ENCODE measurements around the gene NOTCH2.
"Not testable (repeated sequence)": the region's sequence is repeated elsewhere in the genome, so short reads cannot be mapped to it uniquely, and the experiment has no call there.

The NOTCH2 gene

GRCh38 chr1:120068683-120069066, 787 bp downstream of the NOTCH2 start:
- DNase-seq (ENCODE audit: low read depth in 2 of 2): peak in 1 of 2 experiments; percentile 22

- DNase-seq (ENCODE audit: low read depth in 2 of 2): not testable (repeated sequence)
Measured at GRCh38 chr1:120048208-120048607, 21.3 kb downstream of the NOTCH2 start.

- not testable (repeated sequence) for DNase-seq (ENCODE audit: low read depth in 2 of 2)
Measured at GRCh38 chr1:120041771-120042170, 27.7 kb downstream of the NOTCH2 start.

- not testable (repeated sequence) for DNase-seq (ENCODE audit: low read depth in 2 of 2)
Measured at GRCh38 chr1:120032253-120032652, 37.2 kb downstream of the NOTCH2 start.

GRCh38 chr1:120023791-120024190, 45.7 kb downstream of the NOTCH2 start:
- not testable (repeated sequence) for DNase-seq (ENCODE audit: low read depth in 2 of 2)

- DNase-seq (ENCODE audit: low read depth in 2 of 2): not testable (repeated sequence)
Measured at GRCh38 chr1:120014978-120015377, 54.5 kb downstream of the NOTCH2 start.

GRCh38 chr1:120008320-120008719, 61.1 kb downstream of the NOTCH2 start:
- DNase-seq (ENCODE audit: low read depth in 2 of 2): not testable (repeated sequence)

GRCh38 chr1:120007850-120008249, 61.6 kb downstream of the NOTCH2 start:
- not testable (repeated sequence) for DNase-seq (ENCODE audit: low read depth in 2 of 2)

- DNase-seq (ENCODE audit: low read depth in 2 of 2): not testable (repeated sequence)
Measured at GRCh38 chr1:120001035-120001434, 68.4 kb downstream of the NOTCH2 start.

GRCh38 chr1:119996731-119997312, 72.6 kb downstream of the NOTCH2 start:
- DNase-seq (ENCODE audit: low read depth in 2 of 2): not testable (repeated sequence)

GRCh38 chr1:119995975-119996374, 73.5 kb downstream of the NOTCH2 start:
- DNase-seq (ENCODE audit: low read depth in 2 of 2): not testable (repeated sequence)

- no peak for DNase-seq (ENCODE audit: low read depth in 2 of 2)
Measured at GRCh38 chr1:119988306-119989062, 81.0 kb downstream of the NOTCH2 start.

GRCh38 chr1:119987686-119988085, 81.8 kb downstream of the NOTCH2 start:
- no peak for DNase-seq (ENCODE audit: low read depth in 2 of 2)

- DNase-seq (ENCODE audit: low read depth in 2 of 2): no peak
Measured at GRCh38 chr1:119987112-119987511, 82.3 kb downstream of the NOTCH2 start.

- no peak for DNase-seq (ENCODE audit: low read depth in 2 of 2)
Measured at GRCh38 chr1:119986007-119986497, 83.4 kb downstream of the NOTCH2 start.

GRCh38 chr1:119984771-119985170, 84.7 kb downstream of the NOTCH2 start:
- DNase-seq (ENCODE audit: low read depth in 2 of 2): no peak

GRCh38 chr1:119981986-119982815, 87.3 kb downstream of the NOTCH2 start:
- DNase-seq (ENCODE audit: low read depth in 2 of 2): no peak

GRCh38 chr1:119981496-119981895, 88.0 kb downstream of the NOTCH2 start:
- no peak for DNase-seq (ENCODE audit: low read depth in 2 of 2)

- no peak for DNase-seq (ENCODE audit: low read depth in 2 of 2)
Measured at GRCh38 chr1:119978018-119978505, 91.4 kb downstream of the NOTCH2 start.

GRCh38 chr1:119977113-119977736, 92.2 kb downstream of the NOTCH2 start:
- not testable (repeated sequence) for DNase-seq (ENCODE audit: low read depth in 2 of 2)

- not testable (repeated sequence) for DNase-seq (ENCODE audit: low read depth in 2 of 2)
Measured at GRCh38 chr1:119975582-119976254, 93.7 kb downstream of the NOTCH2 start.

Data from stimulated activated CD4-positive, alpha-beta T cell treated with anti-CD3 and anti-CD28 coated beads, Interleukin-12 subunit alpha, Interleukin-12 subunit beta, amount 100 ng/mL, for 24 hours (primary cell).